Uterus (tissue), 4 donors: ENCODE data around the gene CENPU. TPM values are rescaled to one million over a fixed set of nuclear protein-coding genes. Genes with fewer than 3 reads are reported as not detected.
"Not testable (repeated sequence)": the region's sequence is repeated elsewhere in the genome, so short reads cannot be mapped to it uniquely, and the experiment has no call there.

ENCODE experiments used
- DNase-seq, 2 donors: peaks; one replicate each; pipeline ENCODE4 v3.0.0-alpha.2; 2019 to 2020
- H3K27ac ChIP-seq, 2 donors: fragments of 200-600 bp; sonication (generic); 1 replicate in 1 of 2; 2 replicates in 1 of 2; pipeline ENCODE4 v1.5.1; 2016 to 2018
- H3K27me3 ChIP-seq, 2 donors: fragments of 200-600 bp; sonication (generic); one replicate each; pipeline ENCODE4 v1.5.1; 2018 to 2019; ENCODE audit warnings: control low read depth in 1 of 2
- H3K36me3 ChIP-seq, 2 donors: fragments of 200-600 bp; sonication (generic); one replicate each; pipeline ENCODE4 v1.5.1; 2019; ENCODE audit warnings: control low read depth in 1 of 2
- H3K4me1 ChIP-seq, 2 donors: fragments of 200-600 bp; sonication (generic); one replicate each; pipeline ENCODE4 v1.5.1; 2018 to 2019; ENCODE audit warnings: control low read depth in 1 of 2
- H3K4me3 ChIP-seq, 2 donors: fragments of 200-600 bp; sonication (generic); 1 replicate in 1 of 2; 2 replicates in 1 of 2; pipeline ENCODE4 v1.5.1; 2018 to 2019; ENCODE audit warnings: mild to moderate bottlenecking in 1 of 2
- H3K9me3 ChIP-seq, 2 donors: fragments of 200-600 bp; sonication (generic); one replicate each; pipeline ENCODE4 v1.5.1; 2019; ENCODE audit warnings: control low read depth in 1 of 2
- POLR2A ChIP-seq, 2 donors: fragments of 450-650 bp; IDR thresholded peaks; one replicate each; pipeline ENCODE4 v1.6.1; 2016; ENCODE audit warnings: antibody characterized with exemption in 2 of 2, mild to moderate bottlenecking in 1 of 2, moderate library complexity in 1 of 2
- intact Hi-C: fragments of 100-400 bp; cut with DNase I; formaldehyde crosslinking; loops from one replicate; pipeline ENCODE4 v1.15.1; 2023; ENCODE audit warnings: low total_unique reads
- total RNA-seq, 4 donors: library from RNA; depleted of rRNA in 3 of 4; stranded (reverse); fragments of >200 nt in 3 of 4; gene quantifications; one replicate each; pipeline versions ENCODE4 v1.1.0 to v1.2.4, GENCODE V29; 2014 to 2023
- TF ChIP-seq, protein P1 (sequence below), 4 experiments: fragments of 200-600 bp in 2 of 4; fragments of 450-650 bp in 2 of 4; sonication (generic) in 2 of 4; IDR thresholded peaks; one replicate each; pipeline ENCODE4 v1.5.1; 2016 to 2019; ENCODE audit warnings: antibody characterized with exemption in 4 of 4, mild to moderate bottlenecking in 2 of 4, moderate library complexity in 1 of 4
- donor health status: DM: yes; HTN: yes; CAD: no.

The CENPU gene
- total RNA-seq, 4 donors from 2014 or later, result 1.9 to 30.5 TPM; not detected in 2

- no peak for TF ChIP-seq POLR2A (IDR thresholded peaks at IDR 0.05)
- TF ChIP-seq, protein P1, sequence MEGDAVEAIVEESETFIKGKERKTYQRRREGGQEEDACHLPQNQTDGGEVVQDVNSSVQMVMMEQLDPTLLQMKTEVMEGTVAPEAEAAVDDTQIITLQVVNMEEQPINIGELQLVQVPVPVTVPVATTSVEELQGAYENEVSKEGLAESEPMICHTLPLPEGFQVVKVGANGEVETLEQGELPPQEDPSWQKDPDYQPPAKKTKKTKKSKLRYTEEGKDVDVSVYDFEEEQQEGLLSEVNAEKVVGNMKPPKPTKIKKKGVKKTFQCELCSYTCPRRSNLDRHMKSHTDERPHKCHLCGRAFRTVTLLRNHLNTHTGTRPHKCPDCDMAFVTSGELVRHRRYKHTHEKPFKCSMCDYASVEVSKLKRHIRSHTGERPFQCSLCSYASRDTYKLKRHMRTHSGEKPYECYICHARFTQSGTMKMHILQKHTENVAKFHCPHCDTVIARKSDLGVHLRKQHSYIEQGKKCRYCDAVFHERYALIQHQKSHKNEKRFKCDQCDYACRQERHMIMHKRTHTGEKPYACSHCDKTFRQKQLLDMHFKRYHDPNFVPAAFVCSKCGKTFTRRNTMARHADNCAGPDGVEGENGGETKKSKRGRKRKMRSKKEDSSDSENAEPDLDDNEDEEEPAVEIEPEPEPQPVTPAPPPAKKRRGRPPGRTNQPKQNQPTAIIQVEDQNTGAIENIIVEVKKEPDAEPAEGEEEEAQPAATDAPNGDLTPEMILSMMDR (IDR thresholded peaks at IDR 0.05), result peak; percentile 72 to 88 (median 79)
- Histone ChIP-seq H3K4me3 (peak overlapping the region in 1 of 2 donors; percentile 9), H3K27ac (peak overlapping the region; percentile 83 to 85), H3K36me3 (no peaks in the 10 kb centered on the region), H3K4me1 (no peaks in the 10 kb centered on the region), H3K9me3 (no peaks in the 10 kb centered on the region), H3K27me3 (no peaks in the 10 kb centered on the region)
- peak; percentile 76 to 85 for DNase-seq
- intact Hi-C loops, result no loop called here
These were observed 12.2 kb upstream of the CENPU start for GRCh38 chr4:184745831-184746795.

- Histone ChIP-seq H3K4me3 (no peak overlapping the region), H3K36me3 (no peaks in the 10 kb centered on the region), H3K4me1 (no peaks in the 10 kb centered on the region), H3K27me3 (no peaks in the 10 kb centered on the region), H3K9me3 (no peaks in the 10 kb centered on the region), H3K27ac (no peak overlapping the region)
- TF ChIP-seq POLR2A (IDR thresholded peaks at IDR 0.05), result no peak
- TF ChIP-seq, protein P1 (IDR thresholded peaks at IDR 0.05), result no peak
- intact Hi-C loops, result no loop called here
- DNase-seq, result no peak
These were observed 10.3 kb upstream of the CENPU start for GRCh38 chr4:184744236-184744635.

GRCh38 chr4:184743650-184744049 lies 9.8 kb upstream of the CENPU start:
- intact Hi-C loops, result no loop called here
- Histone ChIP-seq H3K4me3 (no peak overlapping the region), H3K27ac (no peak overlapping the region), H3K4me1 (no peaks in the 10 kb centered on the region), H3K9me3 (no peaks in the 10 kb centered on the region), H3K36me3 (no peaks in the 10 kb centered on the region), H3K27me3 (no peaks in the 10 kb centered on the region)
- no peak for DNase-seq
- TF ChIP-seq, protein P1 (IDR thresholded peaks at IDR 0.05), result no peak
- no peak for TF ChIP-seq POLR2A (IDR thresholded peaks at IDR 0.05)

- H3K4me3 ChIP-seq, DNase-seq, H3K27me3 ChIP-seq, intact Hi-C loops, H3K36me3 ChIP-seq, H3K4me1 ChIP-seq, H3K27ac ChIP-seq, H3K9me3 ChIP-seq: not testable (repeated sequence)
These were observed 7.8 kb upstream of the CENPU start for GRCh38 chr4:184741651-184742050.

- intact Hi-C loops, result no loop called here
- H3K27me3 ChIP-seq, result no peaks in the 10 kb centered on the region
- H3K9me3 ChIP-seq, result no peaks in the 10 kb centered on the region
- DNase-seq, result no peak
- no peaks in the 10 kb centered on the region for H3K36me3 ChIP-seq
- H3K27ac ChIP-seq, result no peak overlapping the region
- TF ChIP-seq POLR2A (IDR thresholded peaks at IDR 0.05), result no peak
- TF ChIP-seq, protein P1 (IDR thresholded peaks at IDR 0.05), result no peak
- no peak overlapping the region for H3K4me3 ChIP-seq
- H3K4me1 ChIP-seq, result no peaks in the 10 kb centered on the region
These were observed 7.1 kb upstream of the CENPU start for GRCh38 chr4:184740980-184741391.

GRCh38 chr4:184739575-184739974 lies 5.7 kb upstream of the CENPU start:
- H3K27ac ChIP-seq, H3K9me3 ChIP-seq, H3K36me3 ChIP-seq, H3K4me1 ChIP-seq, H3K4me3 ChIP-seq, intact Hi-C loops, H3K27me3 ChIP-seq, DNase-seq: not testable (repeated sequence)
